SU-DHL-6 (cell line): ENCODE results near the gene TMEM92.

ENCODE experiments used
- H2AFZ ChIP-seq: fragments of 200-600 bp; sonication (generic); 2 replicates; pipeline ENCODE4 v1.6.1; 2014; ENCODE audit warnings: low read depth, mild to moderate bottlenecking, moderate library complexity, mixed read lengths, antibody characterized with exemption, low read length; ENCODE audit not compliant: severe bottlenecking
- H3F3A ChIP-seq: fragments of 200-600 bp; shearing (Covaris generic); 2 replicates; pipeline ENCODE4 v1.6.0; 2016; ENCODE audit warnings: antibody characterized with exemption, mild to moderate bottlenecking; ENCODE audit not compliant: insufficient read depth
- H3K27ac ChIP-seq: fragments of 200-600 bp; sonication (generic); 2 replicates; pipeline ENCODE4 v1.5.1; 2016; ENCODE audit warnings: low read depth, mild to moderate bottlenecking, low read length, moderate library complexity, mixed read lengths
- H3K27me3 ChIP-seq: fragments of 200-600 bp; sonication (generic), shearing (Covaris generic); 2 replicates; pipeline ENCODE4 v1.6.0; 2014; ENCODE audit warnings: mild to moderate bottlenecking, low read length
- H3K36me3 ChIP-seq: fragments of 200-600 bp; sonication (generic); 2 replicates; pipeline ENCODE4 v1.6.1; 2014; ENCODE audit warnings: mild to moderate bottlenecking, low read length, mixed read lengths
- H3K4me2 ChIP-seq: fragments of 300-600, 200-600 bp; shearing (Covaris generic), sonication (generic); 2 replicates; pipeline ENCODE4 v1.6.0; 2014; ENCODE audit warnings: low read length, low read depth, mild to moderate bottlenecking; ENCODE audit not compliant: poor library complexity, severe bottlenecking
- H3K4me3 ChIP-seq: fragments of 200-600 bp; sonication (generic); 2 replicates; pipeline ENCODE4 v1.5.1; 2014; ENCODE audit warnings: antibody characterized with exemption, low read length, mild to moderate bottlenecking, mixed read lengths; ENCODE audit not compliant: insufficient read depth, poor library complexity, severe bottlenecking
- H3K79me2 ChIP-seq: fragments of 200-600 bp; sonication (generic); 2 replicates; pipeline ENCODE4 v1.6.1; 2014; ENCODE audit warnings: mild to moderate bottlenecking, low read length, moderate library complexity; ENCODE audit not compliant: insufficient read depth
- H3K9ac ChIP-seq: fragments of 200-600 bp; sonication (generic); 2 replicates; pipeline ENCODE4 v1.7.0; 2014; ENCODE audit warnings: mild to moderate bottlenecking, low read length
- H3K9me2 ChIP-seq: fragments of 200-600 bp; sonication (generic); replicated peaks from 2 replicates; pipeline ENCODE4 v1.6.1; 2014; ENCODE audit warnings: low read length; ENCODE audit not compliant: insufficient read depth
- H3K9me3 ChIP-seq: fragments of 200-600 bp; sonication (generic); 2 replicates; pipeline ENCODE4 v1.6.1; 2014; ENCODE audit warnings: low read length, mixed read lengths; ENCODE audit not compliant: insufficient read depth
- H4K20me1 ChIP-seq: fragments of 200-600 bp; sonication (generic); 2 replicates; pipeline ENCODE4 v1.6.1; 2014; ENCODE audit warnings: low read depth, mild to moderate bottlenecking, antibody characterized with exemption, low read length, moderate library complexity, mixed read lengths
- CTCF ChIP-seq: fragments of 200-600 bp; sonication (generic); IDR thresholded peaks from one replicate; pipeline ENCODE4 v1.5.1; 2017; ENCODE audit warnings: antibody characterized with exemption, mild to moderate bottlenecking, low read length, moderate library complexity; ENCODE audit not compliant: insufficient read depth, poor library complexity, severe bottlenecking
- EZH2phosphoT487 ChIP-seq: fragments of 200-600 bp; sonication (generic), shearing (Covaris generic); conservative IDR thresholded peaks from 2 replicates; pipeline ENCODE4 v1.6.1; 2018; ENCODE audit warnings: mild to moderate bottlenecking, antibody characterized with exemption, low read length, moderate library complexity, mixed read lengths

The TMEM92 gene

GRCh38 chr17:50274142-50274896, at the start of gene TMEM92:
Gene TMEM92, plus strand, starts transcription at chr17:50274466. Its CDS starts 36 bp downstream, at chr17:50274502.
- Histone ChIP-seq H3K36me3 (no peaks in the 10 kb centered on the region), H2AFZ (no peak within 1 kb of the TSS), H3K9me3 (no peaks in the 10 kb centered on the region), H3K9me2 (no peaks in the 10 kb centered on the region), H3K9ac (no peak within 1 kb of the TSS), H4K20me1 (no peaks in the 10 kb centered on the region), H3K4me3 (no peak within 1 kb of the TSS), H3K27me3 (no peaks in the 10 kb centered on the region), H3K4me2 (no peak within 1 kb of the TSS), H3K27ac (no peak within 1 kb of the TSS), H3K79me2 (no peaks in the 10 kb centered on the region), H3F3A (no peaks in the 10 kb centered on the region)
- TF ChIP-seq EZH2phosphoT487 (no peak), CTCF (no peak)

GRCh38 chr17:50225701-50226240, 48.5 kb upstream of the TMEM92 start:
- no peaks in the 10 kb centered on the region for H3F3A ChIP-seq
- H3K4me2 ChIP-seq = no peak overlapping the region
- H3K9ac ChIP-seq = no peak overlapping the region
- no peak overlapping the region for H3K27ac ChIP-seq
- TF ChIP-seq CTCF (no peak), EZH2phosphoT487 (no peak)
- H3K4me3 ChIP-seq = no peak overlapping the region
- peaks cover 9% of the 10 kb centered on the region; the same call in 1 of the 2 replicates for H3K9me3 ChIP-seq
- no peak overlapping the region for H2AFZ ChIP-seq
- no peaks in the 10 kb centered on the region for H3K79me2 ChIP-seq
- H3K36me3 ChIP-seq = no peaks in the 10 kb centered on the region
- no peaks in the 10 kb centered on the region for H3K9me2 ChIP-seq
- no peaks in the 10 kb centered on the region for H4K20me1 ChIP-seq
- H3K27me3 ChIP-seq = no peaks in the 10 kb centered on the region

GRCh38 chr17:50234581-50234980, 39.7 kb upstream of the TMEM92 start:
- no peaks in the 10 kb centered on the region for H3K27me3 ChIP-seq
- TF ChIP-seq EZH2phosphoT487 (no peak), CTCF (no peak)
- no peaks in the 10 kb centered on the region for H3K79me2 ChIP-seq
- no peak overlapping the region for H2AFZ ChIP-seq
- no peaks in the 10 kb centered on the region for H3K9me2 ChIP-seq
- H3K4me2 ChIP-seq = no peak overlapping the region
- H3F3A ChIP-seq = no peaks in the 10 kb centered on the region
- H3K4me3 ChIP-seq = no peak overlapping the region
- no peak overlapping the region for H3K27ac ChIP-seq
- no peaks in the 10 kb centered on the region for H3K36me3 ChIP-seq
- H4K20me1 ChIP-seq = no peaks in the 10 kb centered on the region
- no peak overlapping the region for H3K9ac ChIP-seq
- H3K9me3 ChIP-seq = no peaks in the 10 kb centered on the region
